ENCODE measurements around the gene CTNNA3. TPM values are rescaled to one million over a fixed set of nuclear protein-coding genes. Genes with fewer than 3 reads are reported as not detected.
A peak's percentile ranks its signal among the peaks of the same experiment; 100 is the strongest.

Gene CTNNA3
- total RNA-seq, 1 experiment from 2014 or later, result 0.32 TPM

DNA sequence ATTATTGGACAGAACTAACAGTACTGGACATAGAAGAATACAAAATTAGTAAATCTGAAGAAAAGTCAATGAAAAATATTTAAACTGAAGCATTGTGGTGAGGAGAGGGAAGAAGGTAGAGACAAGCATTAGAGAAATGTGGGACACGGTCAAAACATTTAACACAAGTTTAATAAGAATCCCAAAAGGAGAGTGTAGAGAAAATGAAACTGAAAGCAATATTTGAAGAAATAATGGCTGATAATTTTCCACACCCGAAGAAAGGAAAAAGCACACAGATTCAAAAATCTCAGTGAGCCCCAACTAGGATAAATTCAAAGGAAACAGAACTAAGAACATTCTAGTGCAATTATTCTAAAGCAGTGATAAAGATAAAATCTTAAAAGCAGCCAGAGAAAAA lies 896.5 kb downstream of the CTNNA3 start:
- RAD21 ChIA-PET (ENCODE audit: low non-redundant PET in 1 of 2, low total read pairs in 2 of 2, uncharacterized antibody in 2 of 2, unreplicated experiment in 2 of 2), result no interaction called here
- no peaks in the 10 kb centered on the region for H3K27me3 ChIP-seq (ENCODE audit: insufficient read depth, low read length)
- H3K36me3 ChIP-seq (ENCODE audit: control insufficient read depth in 1 of 2, insufficient read depth in 2 of 2, low read length in 2 of 2), result no peaks in the 10 kb centered on the region
- POLR2A ChIA-PET, result no interaction called here
- H3K4me1 ChIP-seq (ENCODE audit: control insufficient read depth in 1 of 2, insufficient read depth in 2 of 2, low read length in 2 of 2), result no peaks in the 10 kb centered on the region
- intact Hi-C loops (cut with micrococcal nuclease), result no loop called here
- H3K9ac ChIP-seq (ENCODE audit: low read length), result no peak overlapping the region
- CTCF ChIA-PET, result no interaction called here
- no peaks in the 10 kb centered on the region for H4K20me1 ChIP-seq (ENCODE audit: insufficient read depth)
- no TSS peak for BruUV-seq (replicated peaks)
- ATAC-seq (no peak), DNase-seq (ENCODE audit: low read depth, low spot score) (no peak)
- H3K27ac ChIP-seq (ENCODE audit: low read depth, low read length), result no peak overlapping the region
- no peaks in the 10 kb centered on the region; the same call in 1 of the 2 replicates for H3K9me2 ChIP-seq (ENCODE audit: insufficient read depth)
- peak overlapping the region in 1 of 2 experiments; percentile 16; a peak in 1 of 4 replicates for H3K4me3 ChIP-seq (replicated peaks in 1 of 2; ENCODE audit: low read depth in 1 of 2, low read length in 2 of 2)
- H2AFZ ChIP-seq (ENCODE audit: low read depth, low read length, poor library complexity, severe bottlenecking), result peak overlapping the region; percentile 89
- TF ChIP-seq, protein P1, sequence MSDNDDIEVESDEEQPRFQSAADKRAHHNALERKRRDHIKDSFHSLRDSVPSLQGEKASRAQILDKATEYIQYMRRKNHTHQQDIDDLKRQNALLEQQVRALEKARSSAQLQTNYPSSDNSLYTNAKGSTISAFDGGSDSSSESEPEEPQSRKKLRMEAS (IDR thresholded peaks at IDR 0.05), result no peak
- TF ChIP-seq RAD21 (IDR thresholded peaks at IDR 0.05; ENCODE audit: low read depth), result no peak
- no peak for TF ChIP-seq YY1 (IDR thresholded peaks at IDR 0.05; ENCODE audit: extremely low read depth, insufficient replicate concordance, low read depth, low read length)
- no peak for TF ChIP-seq ELF1 (IDR thresholded peaks at IDR 0.05; ENCODE audit: borderline replicate concordance, low read depth)
- TF ChIP-seq, protein P2, sequence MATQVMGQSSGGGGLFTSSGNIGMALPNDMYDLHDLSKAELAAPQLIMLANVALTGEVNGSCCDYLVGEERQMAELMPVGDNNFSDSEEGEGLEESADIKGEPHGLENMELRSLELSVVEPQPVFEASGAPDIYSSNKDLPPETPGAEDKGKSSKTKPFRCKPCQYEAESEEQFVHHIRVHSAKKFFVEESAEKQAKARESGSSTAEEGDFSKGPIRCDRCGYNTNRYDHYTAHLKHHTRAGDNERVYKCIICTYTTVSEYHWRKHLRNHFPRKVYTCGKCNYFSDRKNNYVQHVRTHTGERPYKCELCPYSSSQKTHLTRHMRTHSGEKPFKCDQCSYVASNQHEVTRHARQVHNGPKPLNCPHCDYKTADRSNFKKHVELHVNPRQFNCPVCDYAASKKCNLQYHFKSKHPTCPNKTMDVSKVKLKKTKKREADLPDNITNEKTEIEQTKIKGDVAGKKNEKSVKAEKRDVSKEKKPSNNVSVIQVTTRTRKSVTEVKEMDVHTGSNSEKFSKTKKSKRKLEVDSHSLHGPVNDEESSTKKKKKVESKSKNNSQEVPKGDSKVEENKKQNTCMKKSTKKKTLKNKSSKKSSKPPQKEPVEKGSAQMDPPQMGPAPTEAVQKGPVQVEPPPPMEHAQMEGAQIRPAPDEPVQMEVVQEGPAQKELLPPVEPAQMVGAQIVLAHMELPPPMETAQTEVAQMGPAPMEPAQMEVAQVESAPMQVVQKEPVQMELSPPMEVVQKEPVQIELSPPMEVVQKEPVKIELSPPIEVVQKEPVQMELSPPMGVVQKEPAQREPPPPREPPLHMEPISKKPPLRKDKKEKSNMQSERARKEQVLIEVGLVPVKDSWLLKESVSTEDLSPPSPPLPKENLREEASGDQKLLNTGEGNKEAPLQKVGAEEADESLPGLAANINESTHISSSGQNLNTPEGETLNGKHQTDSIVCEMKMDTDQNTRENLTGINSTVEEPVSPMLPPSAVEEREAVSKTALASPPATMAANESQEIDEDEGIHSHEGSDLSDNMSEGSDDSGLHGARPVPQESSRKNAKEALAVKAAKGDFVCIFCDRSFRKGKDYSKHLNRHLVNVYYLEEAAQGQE (IDR thresholded peaks at IDR 0.05; ENCODE audit: low read depth), result no peak
- TF ChIP-seq, protein P3, sequence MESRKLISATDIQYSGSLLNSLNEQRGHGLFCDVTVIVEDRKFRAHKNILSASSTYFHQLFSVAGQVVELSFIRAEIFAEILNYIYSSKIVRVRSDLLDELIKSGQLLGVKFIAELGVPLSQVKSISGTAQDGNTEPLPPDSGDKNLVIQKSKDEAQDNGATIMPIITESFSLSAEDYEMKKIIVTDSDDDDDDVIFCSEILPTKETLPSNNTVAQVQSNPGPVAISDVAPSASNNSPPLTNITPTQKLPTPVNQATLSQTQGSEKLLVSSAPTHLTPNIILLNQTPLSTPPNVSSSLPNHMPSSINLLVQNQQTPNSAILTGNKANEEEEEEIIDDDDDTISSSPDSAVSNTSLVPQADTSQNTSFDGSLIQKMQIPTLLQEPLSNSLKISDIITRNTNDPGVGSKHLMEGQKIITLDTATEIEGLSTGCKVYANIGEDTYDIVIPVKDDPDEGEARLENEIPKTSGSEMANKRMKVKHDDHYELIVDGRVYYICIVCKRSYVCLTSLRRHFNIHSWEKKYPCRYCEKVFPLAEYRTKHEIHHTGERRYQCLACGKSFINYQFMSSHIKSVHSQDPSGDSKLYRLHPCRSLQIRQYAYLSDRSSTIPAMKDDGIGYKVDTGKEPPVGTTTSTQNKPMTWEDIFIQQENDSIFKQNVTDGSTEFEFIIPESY (IDR thresholded peaks at IDR 0.05; ENCODE audit: extremely low read depth, insufficient replicate concordance, low read length), result no peak
- no peak for TF ChIP-seq SP1 (IDR thresholded peaks at IDR 0.05; ENCODE audit: low read depth)
- TF ChIP-seq JUND (IDR thresholded peaks at IDR 0.05), result no peak
- TF ChIP-seq FOSL1 (IDR thresholded peaks at IDR 0.05; ENCODE audit: low read depth), result no peak
- TF ChIP-seq EZH2phosphoT487 (IDR thresholded peaks at IDR 0.05; ENCODE audit: borderline replicate concordance), result no peak
- no peak for TF ChIP-seq CBX3 (IDR thresholded peaks at IDR 0.05; ENCODE audit: low read depth)
- TF ChIP-seq EZH2 (IDR thresholded peaks at IDR 0.05), result no peak
- H3K9me3 ChIP-seq (ENCODE audit: control insufficient read depth in 1 of 2, insufficient read depth in 1 of 2, low read depth in 1 of 2, low read length in 2 of 2), result no peaks in the 10 kb centered on the region
- peak overlapping the region; percentile 44 for H3K4me2 ChIP-seq (ENCODE audit: low read length)
- no peaks in the 10 kb centered on the region for H3K79me2 ChIP-seq (ENCODE audit: insufficient read depth, low read length)
